HAP-1 (cell line): ENCODE results near the gene GABRA1.

ENCODE experiments used
- DNase-seq, 2 experiments: peaks; one replicate each; pipeline ENCODE4 v3.0.0-alpha.2; 2016 to 2020; ENCODE audit warnings: low spot score in 2 of 2
- H3K27me3 ChIP-seq: fragments of 250-450 bp; sonication (Bioruptor Pico); 2 replicates; pipeline ENCODE4 v1.5.1; 2020; ENCODE audit warnings: low read depth, mild to moderate bottlenecking, moderate library complexity
- H3K36me3 ChIP-seq: fragments of 250-450 bp; sonication (Bioruptor Pico); replicated peaks from 2 replicates; pipeline ENCODE4 v1.5.1; 2020; ENCODE audit warnings: mild to moderate bottlenecking
- H3K4me1 ChIP-seq: fragments of 250-450 bp; sonication (Bioruptor Pico); 2 replicates; pipeline ENCODE4 v1.5.1; 2020; ENCODE audit warnings: mild to moderate bottlenecking
- H3K4me3 ChIP-seq: fragments of 250-450 bp; sonication (Bioruptor Pico); 2 replicates; pipeline ENCODE4 v1.5.1; 2020; ENCODE audit warnings: mild to moderate bottlenecking, moderate library complexity
- H3K9me3 ChIP-seq: fragments of 250-450 bp; sonication (Bioruptor Pico); 2 replicates; pipeline ENCODE4 v1.5.1; 2020; ENCODE audit warnings: mild to moderate bottlenecking, moderate library complexity
- in situ Hi-C: fragments of 300-500 bp; cut with MboI; formaldehyde crosslinking; loops from 3 replicates; pipeline ENCODE4 v1.14.3; 2020; ENCODE audit warnings: low sequenced_read_pairs, inconsistent platforms, mixed read lengths

GABRA1 gene

DNA sequence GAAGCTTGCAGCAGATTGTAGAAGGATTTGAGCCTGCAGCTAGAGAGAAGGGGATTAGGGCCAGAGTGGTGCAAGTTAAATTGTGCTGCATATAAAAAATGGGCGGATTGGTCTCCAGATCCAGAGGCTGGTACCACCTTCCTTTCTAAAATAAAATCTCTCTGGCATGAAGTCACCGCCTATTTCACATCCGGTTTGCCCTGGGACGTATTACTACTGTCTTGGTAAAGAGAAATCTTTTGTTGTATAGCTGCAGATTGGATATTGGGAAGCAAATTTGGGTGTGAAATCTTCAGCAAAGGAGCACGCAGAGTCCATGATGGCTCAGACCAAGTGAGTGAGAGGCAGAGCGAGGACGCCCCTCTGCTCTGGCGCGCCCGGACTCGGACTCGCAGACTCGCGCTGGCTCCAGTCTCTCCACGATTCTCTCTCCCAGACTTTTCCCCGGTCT lies at the start of gene GABRA1:
Gene GABRA1, plus strand, starts transcription at position 180 of the 451 bp plus-strand sequence. CDS start 2,691 bp downstream, outside the sequence.
- Histone ChIP-seq H3K9me3 (no peaks in the 10 kb centered on the region), H3K27me3 (peaks cover 5% of the 10 kb centered on the region), H3K36me3 (no peaks in the 10 kb centered on the region), H3K4me3 (no peak within 1 kb of the TSS), H3K4me1 (no peaks in the 10 kb centered on the region)
- in situ Hi-C loops = no loop called here
- DNase-seq = no peak

DNA sequence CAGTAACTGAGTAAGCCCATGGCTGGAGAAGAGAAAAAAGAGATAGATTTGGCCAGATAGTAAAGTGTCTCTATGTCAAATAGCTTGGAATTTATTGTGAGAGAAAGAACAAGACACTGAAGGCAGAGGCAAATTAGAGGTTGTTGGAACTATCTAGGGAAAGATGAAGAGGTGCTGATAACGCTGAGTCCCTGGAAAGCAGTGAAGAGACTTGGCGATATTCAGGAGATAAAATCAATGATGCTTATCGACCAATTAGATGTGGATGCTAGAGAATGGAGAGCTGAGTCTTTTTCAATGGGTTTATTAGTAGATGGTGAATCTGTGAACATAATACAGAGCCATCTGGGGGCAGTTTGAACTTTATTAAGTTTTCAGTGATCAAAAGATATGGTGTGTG lies 48.6 kb upstream of the GABRA1 start:
- Histone ChIP-seq H3K27me3 (0 out of 2 replicates have a peak, but pooled peaks cover 6% of the 10 kb centered on the region), H3K4me3 (no peak overlapping the region), H3K4me1 (no peaks in the 10 kb centered on the region), H3K9me3 (no peaks in the 10 kb centered on the region), H3K36me3 (no peaks in the 10 kb centered on the region)
- in situ Hi-C loops = no loop called here
- no peak for DNase-seq

DNA sequence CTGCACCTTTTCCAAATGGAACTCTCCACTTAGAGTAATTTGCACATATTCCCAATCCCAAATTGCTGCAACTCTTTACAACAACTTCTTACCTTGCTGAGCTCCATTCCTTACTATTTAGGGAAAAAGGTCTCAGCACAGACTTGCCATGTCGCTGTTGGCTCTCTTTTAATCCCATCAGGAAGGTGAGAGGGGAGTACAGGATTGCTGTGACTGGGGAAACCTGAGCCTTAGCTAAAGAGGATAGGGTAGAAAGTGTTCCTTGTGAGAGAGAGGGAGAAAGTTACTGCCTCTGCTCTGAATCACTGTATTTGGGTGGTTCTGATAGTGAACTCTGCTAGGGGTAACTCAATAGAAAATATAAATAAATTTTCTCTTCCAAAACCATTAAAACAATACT lies 43.7 kb upstream of the GABRA1 start:
- Histone ChIP-seq H3K27me3 (no peaks in the 10 kb centered on the region), H3K4me1 (no peaks in the 10 kb centered on the region), H3K9me3 (no peaks in the 10 kb centered on the region), H3K4me3 (no peak overlapping the region), H3K36me3 (no peaks in the 10 kb centered on the region)
- in situ Hi-C loops = no loop called here
- DNase-seq = no peak

DNA sequence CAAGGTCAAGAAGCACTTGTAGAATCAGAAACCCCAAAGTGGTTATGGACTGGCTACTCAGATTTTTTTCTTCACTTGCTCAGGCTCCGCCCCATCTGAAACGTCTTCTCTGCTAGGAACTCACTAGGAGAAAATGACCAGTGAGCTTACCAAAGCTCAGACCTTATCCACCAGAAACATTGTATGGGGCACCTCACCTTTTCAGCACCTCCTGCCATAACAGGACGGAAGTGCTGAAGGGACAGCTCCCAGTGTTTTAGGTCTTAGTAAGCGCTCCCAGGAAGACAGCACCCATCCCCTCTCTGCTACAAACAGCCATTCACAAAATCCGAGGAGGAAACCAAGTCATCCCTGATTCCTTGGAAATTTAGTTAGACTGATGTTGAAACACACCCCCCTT lies 1.2 kb upstream of the GABRA1 start:
- no peak overlapping the region for H3K4me3 ChIP-seq
- in situ Hi-C loops = no loop called here
- no peaks in the 10 kb centered on the region for H3K9me3 ChIP-seq
- H3K27me3 ChIP-seq = peaks cover 5% of the 10 kb centered on the region
- H3K36me3 ChIP-seq = no peaks in the 10 kb centered on the region
- peak in 1 of 2 experiments; percentile 31 for DNase-seq
- H3K4me1 ChIP-seq = no peaks in the 10 kb centered on the region

DNA sequence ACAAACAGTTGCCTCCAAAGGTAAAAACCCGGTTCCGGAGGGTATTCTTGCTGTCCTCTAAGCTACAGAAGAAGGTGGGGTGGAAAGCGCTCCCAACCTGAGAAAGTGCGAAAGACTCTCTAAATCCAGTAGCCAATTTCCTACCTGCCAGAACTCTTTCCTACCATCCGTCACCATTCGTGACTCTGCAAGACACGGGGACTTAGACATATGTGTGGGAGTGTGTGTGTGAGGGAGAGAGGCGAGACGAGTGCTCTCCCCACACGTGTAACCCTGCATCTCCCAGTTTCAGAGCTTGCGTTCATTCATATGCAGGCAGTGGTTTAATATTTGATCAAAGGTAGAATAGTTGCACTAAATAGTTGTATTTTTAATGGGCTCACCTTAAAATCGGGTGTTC lies 473 bp upstream of the GABRA1 start:
- no peaks in the 10 kb centered on the region for H3K4me1 ChIP-seq
- in situ Hi-C loops = no loop called here
- no peak overlapping the region for H3K4me3 ChIP-seq
- DNase-seq = no peak
- peaks cover 5% of the 10 kb centered on the region for H3K27me3 ChIP-seq
- no peaks in the 10 kb centered on the region for H3K9me3 ChIP-seq
- no peaks in the 10 kb centered on the region for H3K36me3 ChIP-seq

DNA sequence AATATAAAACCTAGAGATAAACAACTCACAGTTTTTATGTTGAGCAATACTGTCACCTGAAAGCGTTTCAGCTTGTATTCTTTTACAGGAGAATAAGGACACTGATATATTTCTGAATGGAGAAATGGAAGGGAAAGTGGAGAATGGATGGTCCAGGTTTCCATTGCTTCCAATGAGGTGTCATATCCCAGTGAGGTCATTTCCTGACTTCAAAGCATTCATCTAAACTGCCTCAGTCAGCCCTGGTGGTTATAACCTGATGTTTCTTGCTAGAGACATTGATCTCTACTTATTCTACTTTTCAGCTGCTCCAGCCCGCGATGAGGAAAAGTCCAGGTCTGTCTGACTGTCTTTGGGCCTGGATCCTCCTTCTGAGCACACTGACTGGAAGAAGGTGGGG lies 2.6 kb downstream of the GABRA1 start:
- no peaks in the 10 kb centered on the region for H3K36me3 ChIP-seq
- H3K27me3 ChIP-seq = peaks cover 5% of the 10 kb centered on the region
- no peak for DNase-seq
- H3K9me3 ChIP-seq = no peaks in the 10 kb centered on the region
- in situ Hi-C loops = no loop called here
- no peaks in the 10 kb centered on the region for H3K4me1 ChIP-seq
- H3K4me3 ChIP-seq = no peak overlapping the region

DNA sequence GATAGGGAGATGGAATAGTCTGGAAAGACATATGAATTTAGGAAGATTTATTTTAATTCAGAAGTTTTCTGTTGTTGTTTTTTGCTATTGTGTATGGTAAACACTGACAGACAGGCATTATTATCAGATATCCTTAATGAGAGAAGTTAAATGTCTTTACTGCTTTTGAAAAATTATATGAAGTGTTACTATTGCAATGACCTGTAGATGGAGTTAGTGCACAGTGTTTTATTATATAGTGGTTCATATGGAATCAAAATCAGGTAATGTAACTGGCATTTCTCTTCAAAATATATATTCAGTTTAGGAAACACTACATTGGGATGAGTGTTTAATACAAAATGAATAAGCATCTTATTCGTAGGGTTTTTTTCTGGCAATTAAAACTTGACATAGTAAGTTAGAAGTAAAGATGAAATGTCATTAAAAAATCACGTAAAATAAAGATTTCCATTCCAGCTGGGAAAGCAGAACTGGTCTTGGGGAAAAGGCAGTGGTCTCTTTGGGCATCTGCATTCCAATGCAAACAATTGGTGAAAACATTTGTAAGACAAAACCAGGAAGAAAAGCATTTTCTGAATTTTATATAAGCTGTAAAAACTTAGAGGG lies 3.9 kb downstream of the GABRA1 start:
- H3K36me3 ChIP-seq = no peaks in the 10 kb centered on the region
- no peaks in the 10 kb centered on the region for H3K9me3 ChIP-seq
- H3K4me1 ChIP-seq = no peaks in the 10 kb centered on the region
- in situ Hi-C loops = no loop called here
- H3K4me3 ChIP-seq = no peak overlapping the region
- DNase-seq = peak in 1 of 2 experiments; percentile 11
- peaks cover 5% of the 10 kb centered on the region for H3K27me3 ChIP-seq

DNA sequence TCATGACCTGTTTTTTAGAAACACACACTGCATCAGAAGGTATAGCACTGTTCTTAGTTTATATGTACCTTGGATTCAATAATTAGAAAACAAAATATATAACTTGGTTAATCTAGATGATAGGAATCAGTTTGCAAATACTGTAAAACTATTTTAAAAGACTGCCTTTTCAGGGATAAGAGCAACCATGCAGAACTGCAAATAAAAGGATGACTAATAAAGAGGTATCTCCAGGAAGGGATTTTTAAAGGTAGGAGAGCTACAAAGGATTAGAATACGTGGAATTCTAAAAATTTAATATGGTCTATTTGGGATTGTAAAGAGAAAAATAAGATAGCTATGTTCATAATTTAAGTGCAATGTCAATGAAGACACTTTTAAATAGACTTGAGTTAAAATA lies 9.4 kb downstream of the GABRA1 start:
- no peaks in the 10 kb centered on the region for H3K4me1 ChIP-seq
- no peaks in the 10 kb centered on the region for H3K9me3 ChIP-seq
- no peak for DNase-seq
- no peaks in the 10 kb centered on the region; the same call in 1 of the 2 replicates for H3K27me3 ChIP-seq
- no peaks in the 10 kb centered on the region for H3K36me3 ChIP-seq
- in situ Hi-C loops = no loop called here
- H3K4me3 ChIP-seq = no peak overlapping the region

DNA sequence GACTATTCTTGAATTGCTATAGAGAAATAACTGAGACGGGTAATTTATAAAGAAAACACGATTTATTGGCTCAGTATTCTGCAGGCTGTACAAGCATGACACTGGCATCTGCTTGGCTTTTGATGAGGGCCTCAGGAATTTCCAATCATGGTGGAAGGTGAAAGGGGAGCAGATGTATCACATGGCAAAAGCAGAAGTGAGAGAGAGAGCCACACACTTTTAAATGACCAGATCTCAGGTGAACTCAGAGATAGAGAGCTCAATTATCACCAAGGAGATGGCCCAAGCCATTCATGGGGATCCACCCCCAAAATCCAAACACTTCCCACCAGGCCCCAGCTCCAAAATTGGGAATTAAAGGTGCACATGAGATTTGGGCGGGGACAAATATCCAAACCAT lies 15.3 kb downstream of the GABRA1 start:
- Histone ChIP-seq H3K4me1 (no peaks in the 10 kb centered on the region), H3K27me3 (no peaks in the 10 kb centered on the region), H3K9me3 (no peaks in the 10 kb centered on the region), H3K36me3 (no peaks in the 10 kb centered on the region), H3K4me3 (no peak overlapping the region)
- in situ Hi-C loops = no loop called here
- DNase-seq = no peak

DNA sequence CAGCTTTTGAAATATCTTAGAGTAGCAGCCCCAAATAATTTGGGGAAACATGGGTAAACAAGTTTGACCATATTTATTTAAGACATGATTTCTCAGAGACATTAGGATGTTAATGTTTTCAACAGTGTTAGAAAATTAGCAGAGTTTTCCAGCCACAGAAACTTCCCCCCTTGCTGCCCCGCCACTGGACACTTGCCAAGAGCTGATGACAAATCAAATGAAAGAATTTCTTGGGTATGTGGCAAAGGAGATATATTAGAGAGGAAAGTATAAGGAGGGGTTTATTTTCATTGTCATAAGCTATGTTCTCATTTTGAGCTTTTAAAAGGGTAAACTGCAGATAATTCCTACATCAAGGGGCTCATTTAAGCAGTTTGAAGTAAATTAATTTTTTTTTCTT lies 15.9 kb downstream of the GABRA1 start:
- H3K4me3 ChIP-seq = no peak overlapping the region
- no peaks in the 10 kb centered on the region for H3K36me3 ChIP-seq
- no peak for DNase-seq
- in situ Hi-C loops = no loop called here
- no peaks in the 10 kb centered on the region for H3K4me1 ChIP-seq
- no peaks in the 10 kb centered on the region for H3K27me3 ChIP-seq
- H3K9me3 ChIP-seq = no peaks in the 10 kb centered on the region

DNA sequence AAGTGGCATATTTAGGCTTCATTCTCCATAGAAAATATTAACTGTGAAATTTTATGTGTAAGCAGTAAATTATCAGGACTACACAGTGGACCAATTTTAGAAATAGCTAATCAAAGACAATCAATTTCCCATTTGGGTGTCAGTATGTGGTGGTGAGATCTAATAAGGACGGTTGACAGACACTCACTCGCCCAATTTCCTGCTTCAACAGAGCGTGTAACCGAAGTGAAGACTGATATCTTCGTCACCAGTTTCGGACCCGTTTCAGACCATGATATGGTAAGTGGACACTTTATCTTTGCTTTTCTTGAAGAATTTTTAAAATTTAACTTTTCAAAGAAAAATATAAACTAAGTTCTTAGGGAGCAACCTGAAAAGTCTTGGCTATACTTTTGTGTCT lies 17.6 kb downstream of the GABRA1 start:
- no peak for DNase-seq
- in situ Hi-C loops = no loop called here

DNA sequence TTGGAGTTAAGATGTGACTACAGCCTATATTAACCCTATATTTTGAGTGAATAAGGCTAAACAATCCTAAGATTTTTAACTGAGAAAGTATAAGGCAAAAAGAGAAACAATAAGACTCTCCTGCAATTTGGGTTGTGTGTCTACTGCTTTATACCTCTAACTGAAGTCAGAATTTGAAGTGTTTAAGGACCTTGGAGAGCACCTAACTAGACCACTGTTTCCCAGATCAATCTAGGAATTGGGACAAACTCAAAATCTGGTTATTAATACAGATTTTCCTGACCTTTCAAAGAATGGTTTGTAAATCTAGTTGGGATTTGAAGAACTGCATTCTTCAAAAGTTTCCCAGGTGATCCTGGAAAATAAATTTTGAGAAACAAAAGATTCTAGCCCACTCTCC lies 42.1 kb downstream of the GABRA1 start:
- in situ Hi-C loops = no loop called here
- DNase-seq = no peak

More for the DNA sequence above, 17.6 kb downstream of the GABRA1 start:
- Histone ChIP-seq H3K9me3 (no peaks in the 10 kb centered on the region), H3K4me3 (no peak overlapping the region), H3K4me1 (no peaks in the 10 kb centered on the region), H3K36me3 (no peaks in the 10 kb centered on the region), H3K27me3 (no peaks in the 10 kb centered on the region)

DNA sequence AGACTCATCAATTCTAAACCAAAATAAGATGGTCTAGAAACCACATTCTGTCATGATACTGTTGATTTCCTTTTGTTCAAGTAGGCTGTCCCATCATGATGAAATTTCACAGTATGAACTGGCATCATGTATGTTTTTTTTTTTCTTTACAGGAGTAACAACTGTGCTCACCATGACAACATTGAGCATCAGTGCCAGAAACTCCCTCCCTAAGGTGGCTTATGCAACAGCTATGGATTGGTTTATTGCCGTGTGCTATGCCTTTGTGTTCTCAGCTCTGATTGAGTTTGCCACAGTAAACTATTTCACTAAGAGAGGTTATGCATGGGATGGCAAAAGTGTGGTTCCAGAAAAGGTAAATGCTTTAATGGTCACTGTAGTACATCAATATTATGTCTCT lies 47.6 kb downstream of the GABRA1 start:
- DNase-seq = no peak
- in situ Hi-C loops = no loop called here
- Histone ChIP-seq H3K4me3 (no peak overlapping the region), H3K4me1 (no peaks in the 10 kb centered on the region), H3K36me3 (no peaks in the 10 kb centered on the region), H3K27me3 (peaks cover 4% of the 10 kb centered on the region), H3K9me3 (no peaks in the 10 kb centered on the region)

More for the DNA sequence above, 42.1 kb downstream of the GABRA1 start:
- Histone ChIP-seq H3K36me3 (no peaks in the 10 kb centered on the region), H3K9me3 (no peaks in the 10 kb centered on the region), H3K27me3 (peaks cover 4% of the 10 kb centered on the region), H3K4me3 (no peak overlapping the region), H3K4me1 (no peaks in the 10 kb centered on the region)

DNA sequence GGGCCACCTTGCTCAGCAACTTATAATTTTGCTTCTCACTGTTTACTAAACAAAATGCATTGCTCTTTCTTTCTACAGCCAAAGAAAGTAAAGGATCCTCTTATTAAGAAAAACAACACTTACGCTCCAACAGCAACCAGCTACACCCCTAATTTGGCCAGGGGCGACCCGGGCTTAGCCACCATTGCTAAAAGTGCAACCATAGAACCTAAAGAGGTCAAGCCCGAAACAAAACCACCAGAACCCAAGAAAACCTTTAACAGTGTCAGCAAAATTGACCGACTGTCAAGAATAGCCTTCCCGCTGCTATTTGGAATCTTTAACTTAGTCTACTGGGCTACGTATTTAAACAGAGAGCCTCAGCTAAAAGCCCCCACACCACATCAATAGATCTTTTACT lies 49.1 kb downstream of the GABRA1 start:
- in situ Hi-C loops = no loop called here

DNA sequence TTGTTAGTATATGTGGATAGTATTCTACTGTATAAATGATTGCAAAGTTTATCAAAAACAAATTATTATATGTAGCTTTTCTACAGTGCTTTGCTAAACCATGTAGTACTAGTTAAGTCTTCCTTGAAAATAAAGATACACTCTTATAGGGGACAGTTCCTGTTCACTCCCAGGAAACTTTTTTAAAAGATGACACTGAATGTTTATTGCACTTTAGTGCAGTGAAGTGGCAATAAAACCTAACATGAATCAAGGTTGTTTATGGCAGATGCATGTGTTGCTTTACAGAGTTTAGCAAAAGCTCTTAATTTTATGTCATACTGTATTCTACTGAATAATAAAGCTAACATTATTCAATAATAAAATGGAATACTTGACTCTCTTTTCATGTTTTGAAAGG lies 51.7 kb downstream of the GABRA1 start:
- H3K27me3 ChIP-seq = no peaks in the 10 kb centered on the region
- in situ Hi-C loops = no loop called here
- no peaks in the 10 kb centered on the region for H3K9me3 ChIP-seq
- no peaks in the 10 kb centered on the region for H3K4me1 ChIP-seq
- no peak overlapping the region for H3K4me3 ChIP-seq
- no peaks in the 10 kb centered on the region for H3K36me3 ChIP-seq
- no peak for DNase-seq

More for the DNA sequence above, 49.1 kb downstream of the GABRA1 start:
- no peaks in the 10 kb centered on the region for H3K4me1 ChIP-seq
- H3K4me3 ChIP-seq = no peak overlapping the region
- H3K27me3 ChIP-seq = peaks cover 4% of the 10 kb centered on the region
- H3K9me3 ChIP-seq = no peaks in the 10 kb centered on the region
- no peak for DNase-seq
- no peaks in the 10 kb centered on the region for H3K36me3 ChIP-seq
